HEK293 (cell line): ENCODE results near the gene PDCD4.

Experiments used
- CTCF ChIA-PET: fragments of 350-600 bp; formaldehyde crosslinking; extraction: SDS; loops from one replicate; lab custom pipeline; 2021; ENCODE audit warnings: antibody characterized with exemption; lab: Yijun Ruan, JAX
- POLR2A ChIA-PET: fragments of 300-600 bp; formaldehyde crosslinking; extraction: SDS; loops from one replicate; lab custom pipeline; 2020; ENCODE audit warnings: antibody characterized with exemption, inconsistent platforms; lab: Yijun Ruan, JAX
- H3K27ac ChIP-seq: fragments of 200-500 bp; sonication (Bioruptor generic); 2 replicates; pipeline ENCODE4 v1.5.1; 2014; ENCODE audit warnings: low read depth, low read length, control low read depth, inconsistent platforms; ENCODE audit errors: extremely low read depth
- H3K36me3 ChIP-seq, 2 experiments: fragments of 200-500 bp in 1 of 2; sonication (Bioruptor generic) in 1 of 2; 1 replicate in 1 of 2; 2 replicates in 1 of 2; pipeline ENCODE4 v1.5.1; 2014 to 2017; ENCODE audit warnings: inconsistent platforms in 2 of 2, low read length in 2 of 2; ENCODE audit not compliant: control insufficient read depth in 2 of 2, insufficient read depth in 1 of 2
- H3K4me1 ChIP-seq: fragments of 200-500 bp; sonication (Bioruptor generic); 2 replicates; pipeline ENCODE4 v1.5.1; 2014; ENCODE audit warnings: mild to moderate bottlenecking, low read length, inconsistent platforms; ENCODE audit not compliant: control insufficient read depth, insufficient read depth
- H3K4me3 ChIP-seq: 2 replicates; pipeline ENCODE4 v1.5.1; 2011; ENCODE audit warnings: low read depth, mild to moderate bottlenecking, control low read depth, low read length, moderate library complexity
- H3K9me3 ChIP-seq: fragments of 200-500 bp; sonication (Bioruptor generic); 2 replicates; pipeline ENCODE4 v1.5.1; 2014; ENCODE audit warnings: low read depth, low read length, inconsistent platforms; ENCODE audit not compliant: control insufficient read depth, insufficient read depth
- BCL11A ChIP-seq: fragments of 450-650 bp; formaldehyde crosslinking; IDR thresholded peaks from 2 replicates; pipeline ENCODE4 v1.5.1; 2016; ENCODE audit warnings: low read depth, missing biosample characterization, missing genetic modification characterization
- GLI4 ChIP-seq: fragments of 450-650 bp; formaldehyde crosslinking; IDR thresholded peaks from 2 replicates; pipeline ENCODE4 v1.5.1; 2016; ENCODE audit warnings: missing biosample characterization, missing genetic modification characterization
- HOXA7 ChIP-seq: sonication (generic); formaldehyde crosslinking; IDR thresholded peaks from 2 replicates; pipeline ENCODE4 v1.8.1; 2022; ENCODE audit warnings: missing genetic modification reagents, borderline replicate concordance
- HOXD13 ChIP-seq: sonication (generic); formaldehyde crosslinking; IDR thresholded peaks from 2 replicates; pipeline ENCODE4 v1.8.0; 2022; ENCODE audit warnings: missing genetic modification reagents, borderline replicate concordance
- KLF10 ChIP-seq: fragments of 450-650 bp; IDR thresholded peaks from 2 replicates; pipeline ENCODE4 v1.5.1; 2018; ENCODE audit warnings: missing biosample characterization, mild to moderate bottlenecking, missing genetic modification characterization
- ZBTB1 ChIP-seq: fragments of 450-650 bp; formaldehyde crosslinking; IDR thresholded peaks from 2 replicates; pipeline ENCODE4 v1.5.1; 2016; ENCODE audit warnings: missing biosample characterization, missing genetic modification characterization
- ZBTB21 ChIP-seq: fragments of 450-650 bp; formaldehyde crosslinking; IDR thresholded peaks from 2 replicates; pipeline ENCODE4 v1.5.1; 2017; ENCODE audit warnings: missing biosample characterization, missing genetic modification characterization
- ZFP37 ChIP-seq: fragments of 450-650 bp; formaldehyde crosslinking; IDR thresholded peaks from 2 replicates; pipeline ENCODE4 v1.5.1; 2016; ENCODE audit warnings: missing biosample characterization, missing genetic modification characterization
- ZIC2 ChIP-seq: fragments of 450-650 bp; formaldehyde crosslinking; IDR thresholded peaks from 2 replicates; pipeline ENCODE4 v1.5.1; 2016; ENCODE audit warnings: missing biosample characterization, missing genetic modification characterization
- ZNF184 ChIP-seq: fragments of 450-650 bp; IDR thresholded peaks from 2 replicates; pipeline ENCODE4 v1.5.1; 2018; ENCODE audit warnings: missing biosample characterization, mild to moderate bottlenecking, missing genetic modification characterization
- ZNF211 ChIP-seq: fragments of 450-650 bp; formaldehyde crosslinking; IDR thresholded peaks from 2 replicates; pipeline ENCODE4 v1.5.1; 2016; ENCODE audit warnings: low read depth, missing biosample characterization, missing genetic modification characterization
- ZNF223 ChIP-seq: fragments of 450-650 bp; formaldehyde crosslinking; IDR thresholded peaks from 2 replicates; pipeline ENCODE4 v1.5.1; 2016; ENCODE audit warnings: missing biosample characterization, missing genetic modification characterization
- ZNF266 ChIP-seq: fragments of 450-650 bp; formaldehyde crosslinking; IDR thresholded peaks from 2 replicates; pipeline ENCODE4 v1.5.1; 2016; ENCODE audit warnings: missing biosample characterization, missing genetic modification characterization, low read depth
- ZNF366 ChIP-seq: fragments of 450-650 bp; formaldehyde crosslinking; conservative IDR thresholded peaks from 2 replicates; pipeline ENCODE4 v1.5.1; 2016; ENCODE audit warnings: missing biosample characterization, missing genetic modification characterization
- ZNF514 ChIP-seq: fragments of 450-650 bp; formaldehyde crosslinking; IDR thresholded peaks from 2 replicates; pipeline ENCODE4 v1.5.1; 2016; ENCODE audit warnings: missing biosample characterization, missing genetic modification characterization
- ZNF600 ChIP-seq: fragments of 450-650 bp; formaldehyde crosslinking; IDR thresholded peaks from 2 replicates; pipeline ENCODE4 v1.5.1; 2016; ENCODE audit warnings: missing biosample characterization, missing genetic modification characterization
- ZNF621 ChIP-seq: fragments of 450-650 bp; formaldehyde crosslinking; IDR thresholded peaks from 2 replicates; pipeline ENCODE4 v1.5.1; 2017; ENCODE audit warnings: missing biosample characterization, missing genetic modification characterization
- ZNF791 ChIP-seq: fragments of 450-650 bp; formaldehyde crosslinking; IDR thresholded peaks from 2 replicates; pipeline ENCODE4 v1.5.1; 2016; ENCODE audit warnings: missing biosample characterization, missing genetic modification characterization
- ZNF837 ChIP-seq: fragments of 450-650 bp; formaldehyde crosslinking; IDR thresholded peaks from 2 replicates; pipeline ENCODE4 v1.5.1; 2016; ENCODE audit warnings: missing biosample characterization, missing genetic modification characterization
- TF ChIP-seq, protein P1 (sequence below): fragments of 450-650 bp; formaldehyde crosslinking; conservative IDR thresholded peaks from 2 replicates; pipeline ENCODE4 v1.5.1; 2016; ENCODE audit warnings: low read depth, missing biosample characterization, missing genetic modification characterization
- TF ChIP-seq, protein P2 (sequence below): fragments of 450-650 bp; formaldehyde crosslinking; IDR thresholded peaks from 2 replicates; pipeline ENCODE4 v1.5.1; 2016; ENCODE audit warnings: missing biosample characterization, missing genetic modification characterization
- TF ChIP-seq, protein P3 (sequence below): fragments of 450-650 bp; formaldehyde crosslinking; IDR thresholded peaks from 2 replicates; pipeline ENCODE4 v1.5.1; 2016; ENCODE audit warnings: missing biosample characterization, missing genetic modification characterization
- TF ChIP-seq, protein P4 (sequence below): fragments of 450-650 bp; formaldehyde crosslinking; IDR thresholded peaks from 2 replicates; pipeline ENCODE4 v1.5.1; 2017; ENCODE audit warnings: missing biosample characterization, missing genetic modification characterization

PDCD4 gene

DNA sequence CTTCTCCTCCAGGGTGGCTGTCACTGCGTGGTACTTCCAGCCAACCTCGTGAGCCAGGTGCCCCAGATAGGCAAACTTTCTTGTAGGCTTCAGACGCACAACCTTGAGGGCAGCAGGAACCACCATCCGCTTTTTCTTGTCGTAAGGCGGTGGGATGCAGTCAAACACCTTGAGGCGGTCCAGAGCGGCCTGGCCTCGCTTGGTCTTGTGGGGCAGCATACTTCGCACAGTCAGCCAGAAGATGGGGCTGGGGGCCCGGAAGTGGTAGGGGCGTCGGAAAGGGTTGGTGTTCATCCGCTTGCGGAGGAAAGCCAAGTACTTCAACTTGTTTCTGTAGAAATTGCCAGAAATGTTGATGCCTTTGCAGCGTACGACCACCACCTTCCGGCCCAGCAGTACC lies 65.0 kb downstream of the PDCD4 start:
- ChIA-PET POLR2A (interaction anchor here (0.6 kb wide), 1 partner anchor 10 kb away, joined by 4 read pairs; no protein-coding TSS in a partner anchor), CTCF (no interaction called here)
- Histone ChIP-seq H3K27ac (no peak overlapping the region), H3K36me3 (peaks cover 3% of the 10 kb centered on the region in 2 experiments), H3K4me1 (peaks cover 10% of the 10 kb centered on the region; the same call in 1 of the 2 replicates), H3K4me3 (no peak overlapping the region), H3K9me3 (no peaks in the 10 kb centered on the region)
- TF ChIP-seq, protein P1, sequence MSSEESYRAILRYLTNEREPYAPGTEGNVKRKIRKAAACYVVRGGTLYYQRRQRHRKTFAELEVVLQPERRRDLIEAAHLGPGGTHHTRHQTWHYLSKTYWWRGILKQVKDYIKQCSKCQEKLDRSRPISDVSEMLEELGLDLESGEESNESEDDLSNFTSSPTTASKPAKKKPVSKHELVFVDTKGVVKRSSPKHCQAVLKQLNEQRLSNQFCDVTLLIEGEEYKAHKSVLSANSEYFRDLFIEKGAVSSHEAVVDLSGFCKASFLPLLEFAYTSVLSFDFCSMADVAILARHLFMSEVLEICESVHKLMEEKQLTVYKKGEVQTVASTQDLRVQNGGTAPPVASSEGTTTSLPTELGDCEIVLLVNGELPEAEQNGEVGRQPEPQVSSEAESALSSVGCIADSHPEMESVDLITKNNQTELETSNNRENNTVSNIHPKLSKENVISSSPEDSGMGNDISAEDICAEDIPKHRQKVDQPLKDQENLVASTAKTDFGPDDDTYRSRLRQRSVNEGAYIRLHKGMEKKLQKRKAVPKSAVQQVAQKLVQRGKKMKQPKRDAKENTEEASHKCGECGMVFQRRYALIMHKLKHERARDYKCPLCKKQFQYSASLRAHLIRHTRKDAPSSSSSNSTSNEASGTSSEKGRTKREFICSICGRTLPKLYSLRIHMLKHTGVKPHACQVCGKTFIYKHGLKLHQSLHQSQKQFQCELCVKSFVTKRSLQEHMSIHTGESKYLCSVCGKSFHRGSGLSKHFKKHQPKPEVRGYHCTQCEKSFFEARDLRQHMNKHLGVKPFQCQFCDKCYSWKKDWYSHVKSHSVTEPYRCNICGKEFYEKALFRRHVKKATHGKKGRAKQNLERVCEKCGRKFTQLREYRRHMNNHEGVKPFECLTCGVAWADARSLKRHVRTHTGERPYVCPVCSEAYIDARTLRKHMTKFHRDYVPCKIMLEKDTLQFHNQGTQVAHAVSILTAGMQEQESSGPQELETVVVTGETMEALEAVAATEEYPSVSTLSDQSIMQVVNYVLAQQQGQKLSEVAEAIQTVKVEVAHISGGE: no peak
- TF ChIP-seq, protein P2, sequence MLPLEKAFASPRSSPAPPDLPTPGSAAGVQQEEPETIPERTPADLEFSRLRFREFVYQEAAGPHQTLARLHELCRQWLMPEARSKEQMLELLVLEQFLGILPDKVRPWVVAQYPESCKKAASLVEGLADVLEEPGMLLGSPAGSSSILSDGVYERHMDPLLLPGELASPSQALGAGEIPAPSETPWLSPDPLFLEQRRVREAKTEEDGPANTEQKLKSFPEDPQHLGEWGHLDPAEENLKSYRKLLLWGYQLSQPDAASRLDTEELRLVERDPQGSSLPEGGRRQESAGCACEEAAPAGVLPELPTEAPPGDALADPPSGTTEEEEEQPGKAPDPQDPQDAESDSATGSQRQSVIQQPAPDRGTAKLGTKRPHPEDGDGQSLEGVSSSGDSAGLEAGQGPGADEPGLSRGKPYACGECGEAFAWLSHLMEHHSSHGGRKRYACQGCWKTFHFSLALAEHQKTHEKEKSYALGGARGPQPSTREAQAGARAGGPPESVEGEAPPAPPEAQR (tag by site-specific recombination): no peak
- no peak for TF ChIP-seq GLI4
- TF ChIP-seq HOXD13 (CRISPR knock-in tag): no peak
- no peak for TF ChIP-seq ZIC2 (tag by site-specific recombination)
- no peak for TF ChIP-seq ZNF621 (tag by site-specific recombination)
- TF ChIP-seq ZFP37 (tag by site-specific recombination): no peak
- no peak for TF ChIP-seq ZBTB1 (tag by site-specific recombination)
- no peak for TF ChIP-seq ZNF266
- no peak for TF ChIP-seq HOXA7 (CRISPR knock-in tag)
- TF ChIP-seq ZNF211 (tag by site-specific recombination): no peak
- no peak for TF ChIP-seq KLF10
- TF ChIP-seq ZNF366: no peak
- TF ChIP-seq ZNF514 (tag by site-specific recombination): no peak
- no peak for TF ChIP-seq ZNF184 (tag by site-specific recombination)
- TF ChIP-seq ZBTB21 (tag by site-specific recombination): no peak
- TF ChIP-seq BCL11A (tag by site-specific recombination): no peak
- TF ChIP-seq ZNF600 (tag by site-specific recombination): no peak

DNA sequence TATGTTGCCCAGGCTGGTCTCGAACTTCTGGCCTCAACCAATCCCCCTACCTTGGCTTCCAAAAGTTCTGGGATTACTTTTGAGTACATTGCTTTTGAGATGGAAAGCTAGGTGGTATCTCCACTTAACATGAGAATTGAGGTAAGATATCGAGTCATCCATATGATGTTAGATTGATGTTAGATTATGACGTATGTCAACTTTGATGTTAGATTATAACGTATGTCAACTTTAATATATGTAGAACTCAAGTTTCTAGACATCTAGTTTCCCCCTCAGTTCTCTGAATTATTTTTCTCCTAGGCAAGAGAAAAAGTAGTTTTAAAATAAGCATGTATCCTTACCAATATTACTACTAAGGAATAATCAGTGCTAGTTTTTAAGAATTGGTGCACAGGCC lies 67.7 kb downstream of the PDCD4 start:
- Histone ChIP-seq H3K4me1 (no peaks in the 10 kb centered on the region), H3K4me3 (no peak overlapping the region), H3K36me3 (peaks cover 8% of the 10 kb centered on the region in 2 experiments), H3K27ac (no peak overlapping the region), H3K9me3 (no peaks in the 10 kb centered on the region)
- ChIA-PET POLR2A (interaction anchor here (1.5 kb wide), 1 partner anchor 20 kb away, joined by 4 read pairs; the partner anchor contains the start of genes BBIP1 and SHOC2), CTCF (interaction anchor here (0.7 to 1.3 kb wide), 2 partner anchors 36 to 46 kb away, joined by 3 to 4 read pairs; no protein-coding TSS in a partner anchor)
- TF ChIP-seq, protein P3, sequence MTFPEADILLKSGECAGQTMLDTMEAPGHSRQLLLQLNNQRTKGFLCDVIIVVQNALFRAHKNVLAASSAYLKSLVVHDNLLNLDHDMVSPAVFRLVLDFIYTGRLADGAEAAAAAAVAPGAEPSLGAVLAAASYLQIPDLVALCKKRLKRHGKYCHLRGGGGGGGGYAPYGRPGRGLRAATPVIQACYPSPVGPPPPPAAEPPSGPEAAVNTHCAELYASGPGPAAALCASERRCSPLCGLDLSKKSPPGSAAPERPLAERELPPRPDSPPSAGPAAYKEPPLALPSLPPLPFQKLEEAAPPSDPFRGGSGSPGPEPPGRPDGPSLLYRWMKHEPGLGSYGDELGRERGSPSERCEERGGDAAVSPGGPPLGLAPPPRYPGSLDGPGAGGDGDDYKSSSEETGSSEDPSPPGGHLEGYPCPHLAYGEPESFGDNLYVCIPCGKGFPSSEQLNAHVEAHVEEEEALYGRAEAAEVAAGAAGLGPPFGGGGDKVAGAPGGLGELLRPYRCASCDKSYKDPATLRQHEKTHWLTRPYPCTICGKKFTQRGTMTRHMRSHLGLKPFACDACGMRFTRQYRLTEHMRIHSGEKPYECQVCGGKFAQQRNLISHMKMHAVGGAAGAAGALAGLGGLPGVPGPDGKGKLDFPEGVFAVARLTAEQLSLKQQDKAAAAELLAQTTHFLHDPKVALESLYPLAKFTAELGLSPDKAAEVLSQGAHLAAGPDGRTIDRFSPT (tag by site-specific recombination): no peak
- TF ChIP-seq ZNF184 (tag by site-specific recombination) (no peak), ZNF837 (tag by site-specific recombination) (no peak), ZNF791 (tag by site-specific recombination) (no peak), ZNF223 (tag by site-specific recombination) (no peak)
- TF ChIP-seq, protein P4, sequence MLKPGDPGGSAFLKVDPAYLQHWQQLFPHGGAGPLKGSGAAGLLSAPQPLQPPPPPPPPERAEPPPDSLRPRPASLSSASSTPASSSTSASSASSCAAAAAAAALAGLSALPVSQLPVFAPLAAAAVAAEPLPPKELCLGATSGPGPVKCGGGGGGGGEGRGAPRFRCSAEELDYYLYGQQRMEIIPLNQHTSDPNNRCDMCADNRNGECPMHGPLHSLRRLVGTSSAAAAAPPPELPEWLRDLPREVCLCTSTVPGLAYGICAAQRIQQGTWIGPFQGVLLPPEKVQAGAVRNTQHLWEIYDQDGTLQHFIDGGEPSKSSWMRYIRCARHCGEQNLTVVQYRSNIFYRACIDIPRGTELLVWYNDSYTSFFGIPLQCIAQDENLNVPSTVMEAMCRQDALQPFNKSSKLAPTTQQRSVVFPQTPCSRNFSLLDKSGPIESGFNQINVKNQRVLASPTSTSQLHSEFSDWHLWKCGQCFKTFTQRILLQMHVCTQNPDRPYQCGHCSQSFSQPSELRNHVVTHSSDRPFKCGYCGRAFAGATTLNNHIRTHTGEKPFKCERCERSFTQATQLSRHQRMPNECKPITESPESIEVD (tag by site-specific recombination): no peak
